Amniotic stem cell (primary cell): Measurements from ENCODE around the gene C2orf74.

Experiments
- DNase-seq: peaks from one replicate; lab custom pipeline; 2025; lab: John Stamatoyannopoulos, UW

Gene C2orf74

GRCh38 chr2:61214171-61214570 lies 52.2 kb downstream of the C2orf74 start:
- no peak for DNase-seq
